HG03342 (cell line): ENCODE results near the gene EFNA2.
"Not testable (repeated sequence)": the region's sequence is repeated elsewhere in the genome, so short reads cannot be mapped to it uniquely, and the experiment has no call there.

Experiments
- ATAC-seq: cut with Tn5 transposase; IDR thresholded peaks from one replicate; pipeline ENCODE4 v1.9.1; 2021; ENCODE audit warnings: mild to moderate bottlenecking, moderate library complexity; ENCODE audit not compliant: unreplicated experiment

The EFNA2 gene

DNA sequence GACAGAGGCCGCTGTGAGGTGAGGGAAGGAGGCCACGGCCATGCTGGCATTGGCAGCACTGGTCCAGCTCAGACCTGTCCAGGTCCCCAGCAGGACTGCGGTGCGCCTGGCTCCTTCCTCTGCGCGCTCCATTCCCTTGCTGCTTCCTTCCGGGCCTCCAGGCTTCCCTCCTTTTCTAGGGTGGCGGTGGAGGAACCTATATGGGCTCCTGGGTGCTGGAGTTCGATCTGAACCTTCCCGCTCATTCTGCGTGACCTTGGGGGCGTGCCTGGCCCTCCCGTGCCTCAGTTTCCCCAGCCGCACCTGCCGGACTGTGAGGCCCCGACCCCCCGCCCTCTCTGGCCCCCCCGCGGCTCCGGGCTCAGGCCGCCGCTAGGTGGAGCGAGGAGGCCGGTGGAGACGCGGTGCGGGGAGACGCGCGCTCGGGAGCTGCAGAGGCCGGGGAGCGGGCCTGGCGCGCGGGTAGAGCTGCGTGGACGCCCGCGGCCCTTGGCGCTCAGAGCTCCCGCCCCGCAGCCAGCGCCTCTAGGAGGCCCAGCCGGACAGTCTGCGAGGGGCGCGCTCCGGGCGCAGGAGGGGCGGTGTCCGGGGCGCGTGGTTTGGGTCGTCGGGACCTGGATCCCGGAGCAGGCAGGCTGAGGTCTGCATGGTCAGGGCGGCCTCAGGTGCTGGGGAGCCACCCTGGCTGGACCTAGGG, 29.9 kb downstream of the EFNA2 start:
- ATAC-seq: no peak

DNA sequence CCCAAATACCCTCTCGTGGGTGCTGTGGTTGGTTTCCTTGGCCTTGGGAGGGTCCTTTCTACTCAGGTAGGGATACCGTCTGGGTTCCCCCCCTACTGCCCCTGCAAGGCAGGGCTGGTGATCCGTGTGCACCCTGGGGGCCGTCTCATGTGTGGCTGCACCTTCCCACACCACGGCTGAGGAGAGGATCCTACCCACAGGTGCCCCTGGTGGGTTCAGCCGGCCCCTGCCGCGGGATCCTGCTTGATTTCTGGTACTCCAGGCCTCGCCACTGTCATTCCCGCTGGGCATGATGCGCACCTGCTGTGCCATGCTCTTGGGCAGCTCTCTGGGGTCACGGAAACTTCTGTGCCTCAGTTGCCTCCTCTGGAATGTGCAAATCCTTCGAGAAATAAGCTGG, 30.8 kb downstream of the EFNA2 start:
- ATAC-seq: no peak

DNA sequence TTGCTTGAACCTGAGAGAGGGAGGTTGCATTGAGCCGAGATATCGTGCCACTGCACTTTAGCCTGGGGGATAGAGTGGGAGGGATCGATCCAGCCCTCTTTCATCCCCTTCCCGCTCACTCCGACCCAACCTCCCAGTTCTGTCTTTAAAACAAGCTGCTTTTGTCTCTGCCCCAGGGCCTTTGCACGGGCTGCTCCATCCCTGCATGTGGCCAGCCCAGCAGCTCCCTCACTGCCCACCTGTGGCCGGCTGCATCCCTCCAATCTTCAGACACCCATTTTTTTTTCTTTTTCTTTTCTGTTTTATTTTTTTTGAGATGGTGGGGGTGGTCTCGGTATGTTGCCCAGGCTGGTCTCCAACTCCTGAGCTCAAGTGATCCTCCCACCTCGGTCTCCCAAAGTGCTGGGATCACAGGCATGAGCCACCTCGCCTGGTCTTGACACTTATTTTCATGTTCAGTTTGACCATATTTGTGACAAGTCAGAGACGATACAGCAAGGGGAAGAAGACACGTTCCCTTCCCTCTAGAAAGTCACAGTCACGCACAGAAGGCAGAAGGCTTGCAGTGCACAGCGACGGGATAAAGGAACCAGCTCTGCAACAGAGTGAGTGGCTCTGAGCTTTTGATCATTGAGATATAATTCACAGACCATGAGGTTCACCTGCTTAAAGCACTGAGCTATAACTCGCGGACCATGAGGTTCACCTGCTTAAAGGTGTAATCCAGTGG, 31.8 kb downstream of the EFNA2 start:
- ATAC-seq: no peak

GRCh38 chr19:1318678-1319471, 33.2 kb downstream of the EFNA2 start:
- no peak for ATAC-seq

GRCh38 chr19:1320282-1320650, 34.6 kb downstream of the EFNA2 start:
- ATAC-seq: not testable (repeated sequence)

- no peak for ATAC-seq
These were observed 35.9 kb downstream of the EFNA2 start for GRCh38 chr19:1321539-1321938.

- no peak for ATAC-seq
These were observed 36.7 kb downstream of the EFNA2 start for GRCh38 chr19:1322198-1322981.

- no peak for ATAC-seq
These were observed 38.7 kb downstream of the EFNA2 start for GRCh38 chr19:1324249-1324805.

DNA sequence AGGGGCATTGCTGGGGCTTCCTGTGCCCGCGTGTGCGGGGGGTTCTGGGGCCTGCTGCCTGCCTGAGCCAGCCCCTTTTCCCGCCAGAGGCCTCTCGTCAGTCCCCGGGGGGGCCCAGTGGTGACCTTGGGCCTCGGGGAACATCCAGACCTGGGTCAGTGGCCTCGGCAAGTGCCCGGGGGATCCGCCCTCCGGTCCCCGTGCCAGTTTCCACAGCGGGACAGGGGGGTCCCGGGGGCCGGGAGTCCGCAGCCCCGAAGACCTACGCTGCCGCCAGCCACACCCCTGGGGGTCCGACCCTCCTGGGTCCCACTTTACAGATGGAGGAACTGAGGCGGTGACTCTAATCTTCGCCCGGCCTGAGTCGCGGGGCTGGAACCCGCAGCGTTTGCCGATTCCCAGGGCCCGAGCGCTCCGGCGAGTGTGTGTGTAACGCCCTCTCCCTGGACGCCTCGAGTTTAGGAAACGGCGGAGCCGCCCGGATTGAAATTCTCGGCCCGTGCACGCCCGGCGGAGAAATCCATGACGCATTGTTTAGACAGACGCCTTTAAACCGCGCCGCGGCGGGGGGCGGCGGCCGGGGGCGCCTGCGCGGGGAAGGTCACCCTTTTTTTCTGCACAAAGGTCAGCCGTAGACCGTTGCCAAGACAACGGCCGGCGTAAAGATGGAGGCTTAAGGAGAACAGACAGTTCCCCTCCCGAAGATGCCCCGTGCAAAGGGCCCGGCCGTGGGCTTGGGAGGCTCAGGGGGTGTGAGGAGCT, 39.3 kb downstream of the EFNA2 start:
- ATAC-seq: no peak

- ATAC-seq: no peak
These were observed 40.1 kb downstream of the EFNA2 start for GRCh38 chr19:1325568-1326294.

- no peak for ATAC-seq
These were observed 41.5 kb downstream of the EFNA2 start for GRCh38 chr19:1327125-1327524.

DNA sequence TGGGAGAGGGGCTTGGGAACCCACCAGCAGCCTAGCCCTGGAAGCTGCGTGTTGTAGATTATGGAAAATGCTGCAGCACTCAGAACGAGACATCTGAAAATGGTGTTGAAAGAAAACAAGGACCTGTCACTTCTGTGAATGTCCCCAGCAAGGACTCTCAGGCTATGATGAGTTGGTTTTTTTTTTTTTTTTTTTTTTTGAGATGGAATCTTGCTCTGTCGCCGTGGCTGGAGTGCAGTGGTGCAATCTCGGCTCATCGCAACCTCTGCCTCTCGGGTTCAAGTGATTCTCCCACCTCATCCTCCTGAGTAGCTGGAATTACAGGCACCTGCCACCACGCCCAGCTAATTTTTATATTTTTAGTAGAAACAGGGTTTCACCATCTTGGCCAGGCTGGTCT, 46.5 kb downstream of the EFNA2 start:
- ATAC-seq: not testable (repeated sequence)

GRCh38 chr19:1336079-1336684, 50.5 kb downstream of the EFNA2 start:
- ATAC-seq: no peak

DNA sequence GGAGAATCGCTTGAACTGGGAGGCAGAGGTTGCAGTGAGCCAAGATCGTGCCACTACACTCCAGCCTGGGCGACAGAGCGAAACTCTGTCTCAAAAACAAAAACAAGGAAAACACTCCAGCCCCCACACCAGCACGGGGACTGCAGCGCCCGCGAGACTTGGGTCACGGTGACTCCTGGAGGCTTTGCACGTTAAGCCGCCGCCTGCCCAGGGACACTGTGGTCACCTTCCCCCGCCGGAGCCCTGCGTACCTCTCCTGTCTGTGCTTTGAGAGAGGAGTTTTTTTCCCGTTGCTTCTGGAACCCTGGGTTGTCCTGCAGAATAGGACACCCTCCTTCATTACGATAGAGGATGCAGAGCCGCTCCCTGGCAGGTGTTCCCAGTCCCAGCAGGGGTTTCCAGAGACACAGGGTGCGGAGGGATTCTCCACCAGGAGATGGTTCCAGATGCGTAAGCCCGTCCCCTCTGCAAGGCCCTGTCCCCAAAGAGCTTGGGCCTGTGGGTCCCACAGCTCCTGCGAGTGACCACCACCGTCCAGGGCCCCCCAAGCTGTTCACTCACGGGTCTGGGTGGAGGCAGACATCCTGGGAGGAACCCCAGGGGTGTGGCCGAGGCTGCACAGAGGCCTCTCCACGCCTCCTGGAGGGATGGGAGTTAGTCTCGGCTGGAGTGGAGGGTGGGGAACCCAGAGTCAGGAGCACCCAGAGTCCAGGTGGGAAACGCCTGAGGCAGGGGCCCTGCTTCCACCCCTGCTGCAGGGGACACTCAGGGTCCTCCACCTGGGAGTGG, 55.2 kb downstream of the EFNA2 start:
- no peak for ATAC-seq

DNA sequence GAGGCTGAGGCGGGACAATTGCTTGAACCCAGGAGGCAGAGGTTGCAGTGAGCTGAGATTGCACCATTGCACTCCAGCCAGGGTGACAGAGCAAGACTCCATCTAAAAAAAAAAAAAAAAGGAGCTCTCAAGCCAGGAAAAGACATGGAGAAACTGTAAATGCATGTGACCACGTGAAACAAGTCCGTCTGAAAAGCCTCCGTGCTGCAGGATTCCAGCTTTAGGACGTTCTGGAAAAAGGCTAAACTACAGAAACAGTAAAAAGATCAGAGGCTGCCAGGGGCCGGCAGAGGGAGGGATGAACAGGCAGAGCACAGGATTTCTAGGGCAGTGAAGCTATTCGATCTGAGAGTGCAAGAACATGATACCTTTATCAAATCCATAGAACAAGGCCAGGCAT, 57.4 kb downstream of the EFNA2 start:
- no peak for ATAC-seq

DNA sequence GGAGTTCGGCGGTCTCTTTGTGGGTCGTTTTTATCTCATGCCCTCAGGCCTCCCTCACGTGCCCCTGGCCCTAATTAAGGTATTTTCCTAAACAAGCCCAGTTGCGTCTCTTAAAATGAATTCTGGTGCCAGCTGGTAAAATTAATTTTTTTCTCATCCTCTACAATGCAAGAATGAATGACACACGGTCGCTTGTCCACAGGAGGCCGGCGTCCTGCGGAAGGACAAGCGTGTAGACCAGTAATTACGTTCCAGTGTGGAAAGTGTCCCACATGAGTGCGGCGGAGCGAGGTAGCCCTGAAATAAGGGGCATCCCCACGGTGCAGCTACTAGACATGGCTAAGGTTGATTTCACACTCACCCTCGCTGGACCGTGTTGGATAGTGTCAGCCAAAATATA, 63.5 kb downstream of the EFNA2 start:
- no peak for ATAC-seq

DNA sequence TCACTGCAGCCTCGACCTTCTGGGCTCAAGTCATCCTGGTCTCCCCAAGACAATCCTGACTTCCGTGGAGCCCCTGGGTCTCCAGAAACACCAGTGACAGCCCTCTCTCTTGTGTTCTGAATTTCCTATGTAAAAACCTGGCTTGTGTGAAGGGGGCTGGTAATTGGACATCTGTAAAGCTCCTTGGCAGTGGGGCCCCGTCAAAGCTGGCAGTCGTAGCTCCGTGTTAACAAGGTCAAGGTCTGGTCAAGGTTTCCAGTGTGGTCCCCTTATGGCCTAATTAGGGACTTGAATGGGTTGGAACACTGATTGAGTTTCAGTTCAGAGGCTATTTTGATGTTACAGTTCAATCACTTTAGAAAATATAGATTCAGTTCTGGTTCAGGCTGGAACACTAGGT, 65.2 kb downstream of the EFNA2 start:
- ATAC-seq: no peak
